Stimulated activated CD4-positive, alpha-beta T cell treated with anti-CD3 and anti-CD28 coated beads, Interleukin-4, amount 100 ng/mL, for 24 hours (primary cell): ENCODE measurements around the gene CELA2B.
"Not testable (repeated sequence)": the region's sequence is repeated elsewhere in the genome, so short reads cannot be mapped to it uniquely, and the experiment has no call there.

Experiments
- DNase-seq: peaks from one replicate; pipeline ENCODE4 v3.0.0-alpha.2; 2020

Gene CELA2B

GRCh38 chr1:15445390-15446122, 30.3 kb upstream of the CELA2B start:
- DNase-seq: no peak

GRCh38 chr1:15446212-15446611, 29.7 kb upstream of the CELA2B start:
- DNase-seq: no peak

- DNase-seq: no peak
These were observed 26.9 kb upstream of the CELA2B start for GRCh38 chr1:15448877-15449462.

- DNase-seq: no peak
These were observed 26.3 kb upstream of the CELA2B start for GRCh38 chr1:15449567-15449966.

GRCh38 chr1:15451014-15451722, 24.7 kb upstream of the CELA2B start:
- no peak for DNase-seq

GRCh38 chr1:15452216-15452615, 23.7 kb upstream of the CELA2B start:
- DNase-seq: no peak

- no peak for DNase-seq
These were observed 22.9 kb upstream of the CELA2B start for GRCh38 chr1:15452866-15453571.

GRCh38 chr1:15453734-15454133, 22.2 kb upstream of the CELA2B start:
- DNase-seq: no peak

- no peak for DNase-seq
These were observed 21.6 kb upstream of the CELA2B start for GRCh38 chr1:15454256-15454655.

- DNase-seq: no peak
These were observed 20.4 kb upstream of the CELA2B start for GRCh38 chr1:15455522-15455921.

- no peak for DNase-seq
These were observed 19.5 kb upstream of the CELA2B start, which contains the start of gene CELA2A for GRCh38 chr1:15456313-15456954. CELA2A (plus strand) TSS chr1:15456732; CDS start chr1:15456754, 22 bp downstream.

GRCh38 chr1:15457585-15457984, 18.3 kb upstream of the CELA2B start:
- DNase-seq: no peak

GRCh38 chr1:15458388-15458787, 17.5 kb upstream of the CELA2B start:
- DNase-seq: not testable (repeated sequence)

- no peak for DNase-seq
These were observed 15.9 kb upstream of the CELA2B start for GRCh38 chr1:15459771-15460707.

- no peak for DNase-seq
These were observed 15.2 kb upstream of the CELA2B start for GRCh38 chr1:15460708-15461095.

GRCh38 chr1:15463064-15463800, 12.7 kb upstream of the CELA2B start:
- not testable (repeated sequence) for DNase-seq

GRCh38 chr1:15463926-15464322, 12.0 kb upstream of the CELA2B start:
- not testable (repeated sequence) for DNase-seq

- DNase-seq: no peak
These were observed 10.2 kb upstream of the CELA2B start for GRCh38 chr1:15465674-15466073.

GRCh38 chr1:15466955-15467625, 8.8 kb upstream of the CELA2B start:
- not testable (repeated sequence) for DNase-seq

- DNase-seq: no peak
These were observed 7.8 kb upstream of the CELA2B start for GRCh38 chr1:15468145-15468544.
